Measurements from ENCODE around the gene NACAD.

The NACAD gene

GRCh38 chr7:45073031-45073785 is 15.6 kb downstream of the NACAD start:
- DNase-seq = no peak

- no peak for DNase-seq
These were observed 16.4 kb downstream of the NACAD start for GRCh38 chr7:45072131-45073030.

GRCh38 chr7:45071528-45071927 is 17.2 kb downstream of the NACAD start:
- DNase-seq = no peak

GRCh38 chr7:45070254-45070642 is 18.5 kb downstream of the NACAD start:
- no peak for DNase-seq

GRCh38 chr7:45069444-45070253 is 19.1 kb downstream of the NACAD start:
- DNase-seq = no peak

- no peak for DNase-seq
These were observed 20.3 kb downstream of the NACAD start for GRCh38 chr7:45068236-45069023.

GRCh38 chr7:45067582-45067981 is 21.2 kb downstream of the NACAD start:
- DNase-seq = no peak

GRCh38 chr7:45066409-45066808 is 22.4 kb downstream of the NACAD start:
- DNase-seq = no peak

GRCh38 chr7:45065031-45065995 is 23.5 kb downstream of the NACAD start:
- DNase-seq = no peak

GRCh38 chr7:45064047-45064725 is 24.6 kb downstream of the NACAD start:
- no peak for DNase-seq

GRCh38 chr7:45061806-45062425 is 26.9 kb downstream of the NACAD start:
- DNase-seq = no peak

- no peak for DNase-seq
These were observed 27.4 kb downstream of the NACAD start for GRCh38 chr7:45061352-45061751.

GRCh38 chr7:45060295-45060694 is 28.5 kb downstream of the NACAD start:
- no peak for DNase-seq

GRCh38 chr7:45057878-45058277 is 30.9 kb downstream of the NACAD start:
- no peak for DNase-seq

- DNase-seq = no peak
These were observed 33.1 kb downstream of the NACAD start for GRCh38 chr7:45055594-45056219.

- no peak for DNase-seq
These were observed 33.8 kb downstream of the NACAD start for GRCh38 chr7:45055016-45055415.

GRCh38 chr7:45054442-45054841 is 34.3 kb downstream of the NACAD start:
- no peak for DNase-seq

- DNase-seq = no peak
These were observed 34.8 kb downstream of the NACAD start for GRCh38 chr7:45053941-45054340.

- DNase-seq = no peak
These were observed 35.4 kb downstream of the NACAD start for GRCh38 chr7:45053401-45053800.

- no peak for DNase-seq
These were observed 36.8 kb downstream of the NACAD start for GRCh38 chr7:45052011-45052410.

Data from activated CD4-positive, alpha-beta T cell treated with anti-CD3 and anti-CD28 coated beads, Interleukin-2, amount 50 U/mL, for 1 hour (primary cell).